Activated T-helper 1 cell treated with anti-CD3 and anti-CD28 coated beads, Interleukin-2, amount 50 U/mL, for 16 hours (primary cell): ENCODE data around the gene LOXHD1.

Experiments
- DNase-seq, 2 donors: peaks; one replicate each; pipeline ENCODE4 v3.0.0-alpha.2; 2020; ENCODE audit warnings: low read depth in 1 of 2, low spot score in 1 of 2

Gene LOXHD1

DNA sequence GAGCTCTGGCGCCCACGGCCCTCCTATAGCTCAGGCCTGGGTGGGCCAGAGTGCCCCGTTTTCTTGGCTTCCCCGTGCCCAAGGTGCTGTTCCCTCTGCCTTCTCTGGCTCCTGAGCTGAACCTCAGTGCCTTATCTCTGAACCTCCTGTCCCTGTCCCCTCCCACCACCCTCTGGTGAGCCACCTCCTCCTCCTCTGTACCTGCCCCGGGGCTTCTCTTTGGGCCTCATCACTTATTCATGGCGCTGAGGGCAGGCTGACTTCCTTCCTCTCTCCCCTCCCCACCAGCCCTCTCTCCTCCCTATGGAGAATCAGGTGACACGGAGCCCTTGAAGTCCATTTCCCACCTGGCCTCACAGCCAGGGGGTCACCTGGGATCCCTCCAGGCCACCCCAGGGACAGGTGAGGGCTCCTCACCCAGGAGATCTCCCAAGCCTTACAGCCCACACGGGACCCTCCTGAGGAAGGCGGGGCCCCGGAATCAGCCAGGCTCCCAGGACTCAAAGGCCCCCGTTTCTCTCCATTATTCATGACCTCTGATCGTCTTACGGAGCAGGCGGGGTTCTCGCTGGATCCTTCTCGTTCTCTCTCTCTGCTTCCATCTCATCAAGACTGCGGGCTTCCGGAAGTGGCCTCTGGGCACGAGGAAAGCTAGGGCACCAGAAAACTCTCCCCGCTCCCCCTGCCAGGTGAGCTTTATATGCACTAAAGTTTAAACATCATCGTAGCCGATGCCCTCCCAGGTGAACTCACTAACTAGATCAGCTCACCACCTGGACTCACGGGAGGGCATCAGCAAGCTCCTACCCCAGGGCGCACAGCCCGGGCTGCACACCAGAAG lies at the start of gene LOXHD1:
TSS of gene LOXHD1 (minus strand) at position 106 of the 841 bp plus-strand sequence. CDS start 187 bp downstream, outside the sequence.
- DNase-seq = no peak

DNA sequence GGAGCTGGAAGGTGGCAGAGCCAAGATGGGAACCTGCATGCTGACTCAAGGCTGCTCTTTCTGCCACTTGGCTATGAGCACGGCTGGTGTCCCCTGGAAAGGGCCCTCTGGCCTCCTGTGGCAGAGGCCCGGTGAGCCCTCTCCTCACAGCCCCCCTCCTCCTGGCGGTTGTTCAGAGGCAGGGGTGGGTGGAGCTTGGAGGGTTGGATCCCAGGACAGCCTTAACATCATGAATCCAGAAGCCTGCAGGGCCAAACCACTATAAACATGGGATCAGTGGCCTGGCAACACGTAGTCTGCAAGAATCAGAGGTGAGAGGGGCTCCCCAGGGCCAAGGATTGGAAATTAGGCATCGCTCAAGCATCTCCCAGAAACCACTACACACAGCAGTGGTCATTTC lies 48.5 kb upstream of the LOXHD1 start:
- no peak for DNase-seq

DNA sequence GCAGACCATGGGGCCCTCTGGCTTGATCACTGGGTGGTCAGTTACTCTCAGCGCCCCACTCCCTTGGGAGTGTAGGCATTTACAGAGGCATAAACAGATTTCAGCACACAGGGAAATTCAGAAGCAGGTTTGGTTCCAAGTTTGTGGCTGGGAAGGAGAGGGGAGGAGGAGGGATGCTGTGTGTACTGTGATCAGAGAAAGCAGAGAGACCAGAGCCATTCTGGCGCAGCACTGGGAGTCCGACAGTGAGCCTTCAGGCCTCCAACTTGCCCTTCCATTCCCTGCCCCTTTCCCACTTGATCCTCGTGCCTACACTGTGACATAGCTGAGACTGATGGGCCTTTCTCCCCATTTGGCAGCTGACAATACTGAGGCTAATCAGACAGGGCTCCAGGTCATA lies 47.8 kb upstream of the LOXHD1 start:
- no peak for DNase-seq

DNA sequence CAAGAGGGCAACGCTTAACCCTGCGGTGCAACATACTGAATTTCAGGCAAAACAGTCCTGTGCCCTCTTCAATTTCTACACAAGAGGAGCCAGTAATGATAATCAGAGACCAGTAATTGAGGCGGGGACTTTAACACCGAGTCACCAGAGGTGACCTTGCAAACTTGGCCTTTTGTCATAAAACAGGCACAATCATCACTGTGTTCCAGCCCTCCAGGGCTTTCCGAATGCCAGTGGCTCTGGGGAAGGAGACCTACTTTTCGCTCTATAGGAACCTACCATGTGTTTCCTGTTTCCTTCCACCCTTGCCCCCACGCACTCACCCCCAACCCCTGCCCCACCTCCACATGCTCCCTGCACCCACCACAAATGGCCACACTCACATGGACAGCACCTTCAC lies 47.2 kb upstream of the LOXHD1 start:
- no peak for DNase-seq

- DNase-seq = no peak
Measured at GRCh38 chr18:46702471-46702870, 45.5 kb upstream of the LOXHD1 start.

GRCh38 chr18:46700066-46700824 lies 43.2 kb upstream of the LOXHD1 start:
- no peak for DNase-seq

GRCh38 chr18:46696702-46697101 lies 39.7 kb upstream of the LOXHD1 start:
- no peak for DNase-seq

DNA sequence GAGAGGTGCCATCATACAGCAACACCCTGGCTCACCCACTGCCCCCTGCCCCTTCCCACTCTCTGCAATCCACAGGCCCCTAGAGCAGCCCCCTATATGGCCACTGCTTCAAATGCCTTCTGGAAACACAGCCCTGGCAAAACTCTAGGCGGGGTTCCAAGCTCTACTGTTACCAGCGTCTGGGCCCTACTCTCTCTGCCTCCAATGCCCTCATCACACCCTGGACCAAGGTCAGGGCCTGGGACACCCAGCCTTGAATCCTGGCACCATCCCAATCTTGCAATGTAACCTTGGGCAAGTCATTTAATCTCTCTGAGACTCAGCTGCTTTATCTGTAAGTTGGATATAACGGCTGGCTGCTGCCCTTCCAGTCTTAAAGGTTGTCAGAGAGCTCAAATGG lies 39.2 kb upstream of the LOXHD1 start:
- no peak for DNase-seq

DNA sequence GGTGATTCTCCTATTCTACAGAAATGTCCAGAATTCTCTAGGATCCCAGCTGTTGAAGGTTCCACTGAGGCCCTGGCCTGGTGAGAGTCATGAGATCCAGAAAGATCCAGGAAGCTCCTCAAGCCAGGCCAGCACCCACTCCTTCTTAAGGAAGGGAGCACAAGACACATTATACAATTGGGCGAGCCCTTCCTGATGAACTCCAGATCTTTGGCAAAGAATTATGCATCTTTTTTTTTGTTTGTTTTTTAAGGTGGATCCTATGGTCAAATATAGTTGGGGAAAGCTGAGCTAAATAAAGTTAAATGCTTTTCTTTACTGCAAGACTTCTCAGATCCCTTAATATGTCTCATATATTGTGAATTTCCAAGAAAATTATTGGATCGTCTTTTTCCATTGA lies 37.0 kb upstream of the LOXHD1 start:
- no peak for DNase-seq

DNA sequence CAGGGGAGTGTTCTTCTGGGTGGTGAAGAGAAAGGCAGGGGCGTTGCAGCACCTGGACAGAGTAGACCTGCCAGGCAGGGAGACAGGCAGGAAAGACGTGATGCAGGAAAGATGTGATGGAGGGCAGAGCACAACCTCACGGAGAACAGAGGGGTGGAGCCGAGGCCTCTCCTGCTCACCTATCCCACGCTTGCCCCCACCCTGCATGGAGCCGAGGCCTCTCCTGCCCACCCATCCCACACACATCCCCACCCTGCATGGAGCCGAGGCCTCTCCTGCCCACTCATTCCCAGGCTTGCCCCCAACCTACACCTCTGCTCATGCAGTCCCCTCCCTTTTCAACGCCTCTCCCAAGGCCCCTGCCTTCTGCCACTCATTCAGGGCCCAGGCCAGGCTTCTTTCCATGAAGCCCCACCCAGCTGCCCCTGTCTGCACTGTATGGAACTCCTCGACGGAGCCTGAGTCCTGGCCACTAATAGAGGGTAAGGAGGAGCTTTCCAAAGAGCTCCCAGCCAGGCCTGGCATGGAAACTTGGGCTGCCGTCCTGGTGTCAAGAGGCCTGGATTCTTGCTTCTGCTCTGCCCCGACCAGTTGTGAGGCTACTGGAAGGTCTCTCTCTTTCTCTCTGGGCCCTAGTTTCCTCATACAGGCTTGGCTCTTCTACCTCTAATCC lies 32.0 kb upstream of the LOXHD1 start:
- DNase-seq = no peak

DNA sequence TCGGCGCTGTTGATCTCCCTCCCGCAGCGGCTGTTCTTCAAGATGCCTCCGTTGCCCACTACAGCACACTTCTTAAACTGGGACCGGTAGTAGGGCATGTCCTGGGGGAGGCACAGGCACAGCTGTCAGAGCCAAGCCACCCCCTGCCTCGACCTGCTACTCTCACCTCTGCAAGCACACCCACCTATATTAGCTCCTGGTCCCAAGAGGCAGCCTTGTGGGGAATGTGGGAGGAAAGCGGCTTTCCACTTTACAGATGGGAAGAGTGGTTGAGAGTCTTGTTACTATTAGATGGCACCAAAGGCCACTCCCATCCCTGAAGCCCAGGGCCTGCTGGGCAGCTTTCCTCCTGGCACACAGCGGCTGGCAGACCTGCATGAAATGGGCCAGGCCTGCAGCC lies 29.2 kb upstream of the LOXHD1 start:
- no peak for DNase-seq

- DNase-seq = no peak
Measured at GRCh38 chr18:46683252-46683651, 26.2 kb upstream of the LOXHD1 start.

DNA sequence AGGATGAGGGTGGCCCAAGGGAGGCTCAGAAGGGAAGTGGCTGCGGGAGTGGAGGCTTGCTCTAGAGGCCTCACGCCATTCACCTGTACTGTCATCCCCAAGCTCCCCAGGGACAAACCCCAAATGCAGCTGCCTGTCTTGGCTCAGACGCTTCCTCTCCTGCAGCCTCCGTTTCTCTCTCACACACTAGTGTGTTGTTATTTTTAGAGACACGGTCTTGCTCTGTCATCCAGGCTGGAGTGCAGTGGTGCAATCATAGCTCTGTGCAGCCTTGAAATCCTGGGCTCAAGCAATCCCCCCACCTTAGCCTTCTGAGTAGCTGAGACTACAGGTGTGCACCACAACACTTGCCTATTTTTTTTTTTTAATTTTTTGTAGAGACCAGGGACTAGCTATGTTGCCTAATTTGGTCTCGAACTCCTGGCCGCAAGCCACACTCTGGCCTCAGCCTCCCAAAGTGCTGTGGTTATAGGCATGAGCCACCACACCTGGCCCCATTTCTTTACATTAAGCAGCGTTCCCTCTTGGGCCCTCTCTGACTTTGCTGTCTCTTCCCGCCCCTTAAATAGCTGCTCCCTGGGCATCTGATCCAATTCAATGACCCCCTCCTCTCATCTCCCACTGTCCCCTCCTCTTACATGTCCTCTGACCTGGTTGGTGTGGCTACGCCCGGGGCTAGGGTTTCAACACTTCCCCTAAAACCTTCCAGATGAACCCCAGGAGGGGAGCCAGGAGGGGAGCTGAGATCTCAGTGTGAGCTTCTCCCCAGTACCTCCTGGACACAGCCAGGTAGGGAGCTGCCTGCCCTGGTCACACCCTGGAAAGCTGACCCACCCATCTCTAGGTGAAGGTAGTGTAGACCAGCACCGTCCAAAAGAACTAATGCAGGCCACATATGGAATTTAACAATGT lies 24.0 kb upstream of the LOXHD1 start:
- DNase-seq = no peak

DNA sequence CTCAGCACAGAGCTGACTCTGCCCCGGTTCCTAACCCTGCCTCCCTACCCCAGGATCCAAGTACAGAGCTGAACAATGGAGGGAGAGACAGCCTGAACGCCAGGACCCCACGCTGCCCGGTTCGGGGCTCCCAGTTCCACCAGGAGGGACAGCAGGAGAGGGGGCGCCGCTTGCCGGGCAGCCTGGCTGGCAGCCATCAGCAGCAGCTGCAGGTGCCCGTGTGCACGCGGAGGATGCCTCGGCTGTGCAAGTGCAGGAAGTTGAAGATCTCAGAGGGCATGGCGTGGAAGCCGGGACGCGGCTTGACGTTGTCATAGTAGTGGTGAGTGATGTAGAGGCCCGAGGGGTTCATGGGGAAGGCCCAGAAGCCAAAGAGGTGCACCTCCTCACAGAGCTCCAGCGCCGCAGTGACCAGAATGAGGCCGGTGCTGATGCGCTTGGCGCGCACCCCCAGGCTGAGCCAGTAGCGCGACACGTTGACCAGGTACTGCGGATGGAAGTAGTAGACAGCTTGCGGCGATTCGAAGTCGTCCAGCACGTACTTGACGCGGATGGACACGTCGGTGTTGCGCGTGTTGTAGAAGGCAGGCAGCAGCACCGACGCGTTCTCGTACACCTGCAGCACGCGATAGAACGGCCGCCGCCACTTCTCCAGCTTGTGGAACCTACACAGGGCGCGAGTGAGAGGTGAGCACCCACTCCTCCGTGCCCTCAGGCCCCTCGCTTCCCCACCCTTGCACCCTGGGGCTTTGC lies 23.0 kb upstream of the LOXHD1 start:
- DNase-seq = no peak

DNA sequence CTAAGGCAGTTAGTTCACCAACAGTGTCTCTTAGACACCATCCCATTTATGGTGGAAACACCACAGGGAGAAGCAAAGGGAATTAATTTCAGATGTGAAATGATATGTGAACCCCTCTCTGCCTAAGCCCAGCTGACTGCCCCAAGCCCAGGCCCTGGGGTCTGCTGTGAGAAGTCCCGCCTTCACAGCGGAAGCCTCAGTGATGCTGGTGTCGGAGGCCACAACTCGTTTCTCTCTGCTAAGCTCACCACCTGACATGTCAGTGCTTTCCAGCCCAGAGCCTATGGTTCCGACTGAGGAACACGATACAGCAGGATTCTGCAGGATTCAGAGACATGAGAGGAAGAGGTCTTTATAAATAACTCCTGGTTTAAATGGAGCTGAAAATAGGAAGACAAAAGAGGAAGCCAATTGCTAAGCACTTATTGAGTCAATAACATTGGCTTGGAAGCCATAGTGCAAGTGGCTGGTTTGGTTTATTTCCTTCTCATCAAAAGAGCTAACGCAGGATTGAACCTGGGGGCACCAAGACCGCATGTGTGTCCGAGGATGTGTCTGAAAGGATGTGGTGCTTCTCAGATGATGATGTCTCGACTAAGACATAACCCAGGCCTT lies 21.9 kb upstream of the LOXHD1 start:
- DNase-seq = no peak

- no peak for DNase-seq
Measured at GRCh38 chr18:46678041-46678440, 21.0 kb upstream of the LOXHD1 start.

DNA sequence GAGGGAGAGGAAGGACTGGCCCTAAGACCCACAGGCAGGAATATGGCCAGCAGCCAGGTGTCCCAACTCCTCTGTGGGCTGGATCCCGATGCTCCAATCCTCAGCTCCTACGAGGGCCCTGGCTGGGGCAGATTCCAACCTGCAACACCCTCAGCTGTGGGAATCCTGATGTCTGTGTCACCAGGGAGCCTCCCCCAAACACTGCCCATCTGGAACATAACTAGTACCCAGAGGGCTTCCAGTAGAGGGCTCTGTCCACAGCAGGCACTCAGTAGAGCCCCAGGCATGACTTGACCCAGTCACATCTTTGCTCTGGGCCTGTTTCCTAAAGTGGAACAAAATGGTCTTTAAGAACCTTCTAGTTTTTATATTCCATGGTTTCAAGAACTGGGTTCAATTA lies 20.6 kb upstream of the LOXHD1 start:
- DNase-seq = no peak

DNA sequence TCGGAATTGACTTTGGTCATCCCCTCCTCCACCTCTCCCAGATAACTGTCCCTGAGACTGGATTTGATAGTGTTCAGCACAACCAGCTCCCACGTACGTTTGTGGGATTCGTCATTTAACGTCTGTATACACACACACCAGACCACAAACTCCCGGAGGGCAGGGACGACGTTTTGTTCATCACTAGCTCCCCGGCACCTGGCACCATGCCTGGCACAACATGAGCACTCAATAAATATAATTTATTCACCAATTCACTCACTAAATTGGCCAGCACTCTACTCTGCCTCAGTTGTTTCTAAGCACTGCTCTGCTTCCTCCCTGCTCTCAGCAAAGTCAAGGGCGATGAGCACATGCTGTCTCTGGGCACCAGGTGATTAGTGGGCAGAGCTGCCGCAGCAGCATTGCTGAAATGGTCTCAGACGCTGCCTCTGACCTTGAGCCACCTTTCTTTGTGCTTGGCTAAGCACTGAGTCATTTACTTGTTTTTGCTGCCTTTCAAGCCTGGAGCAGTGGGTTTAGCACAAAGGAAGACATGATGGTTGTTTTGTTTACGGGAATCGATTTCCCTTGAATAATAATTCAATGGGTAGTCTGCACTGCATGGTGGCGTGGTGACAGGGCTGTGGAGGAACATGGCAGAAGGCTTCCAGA lies 19.3 kb upstream of the LOXHD1 start:
- no peak for DNase-seq

- no peak for DNase-seq
Measured at GRCh38 chr18:46675112-46675511, 18.1 kb upstream of the LOXHD1 start.
